Gastroesophageal sphincter (tissue), 4 donors: ENCODE results near the gene GUCY2C. TPM values are rescaled to one million over a fixed set of nuclear protein-coding genes. Genes with fewer than 3 reads are reported as not detected.
A peak's percentile ranks its signal among the peaks of the same experiment; 100 is the strongest.

ENCODE experiments used
- ATAC-seq: fragments of 150-250 bp; one replicate; pipeline ENCODE4 v1.9.1; 2016; ENCODE audit warnings: mild to moderate bottlenecking, moderate library complexity
- H3K27ac ChIP-seq, 4 donors: fragments of 200-600 bp; sonication (generic) in 3 of 4; 1 replicate in 3 of 4; 2 replicates in 1 of 4; pipeline ENCODE4 v1.5.1; 2016 to 2019
- H3K27me3 ChIP-seq: fragments of 200-600 bp; sonication (generic); one replicate; pipeline ENCODE4 v1.5.1; 2019
- H3K36me3 ChIP-seq, 2 donors: fragments of 200-600 bp; sonication (generic); one replicate each; pipeline ENCODE4 v1.5.1; 2019; ENCODE audit warnings: control low read depth in 1 of 2
- H3K4me1 ChIP-seq, 3 donors: fragments of 200-600 bp; sonication (generic); 1 replicate in 2 of 3; 2 replicates in 1 of 3; pipeline ENCODE4 v1.5.1; 2016 to 2019; ENCODE audit warnings: control low read depth in 2 of 3
- H3K4me3 ChIP-seq, 2 donors: fragments of 200-600 bp; sonication (generic); one replicate each; pipeline ENCODE4 v1.5.1; 2019; ENCODE audit warnings: mild to moderate bottlenecking in 1 of 2, moderate library complexity in 1 of 2
- H3K9me3 ChIP-seq, 3 donors: fragments of 200-600 bp; sonication (generic); one replicate each; pipeline ENCODE4 v1.5.1; 2017 to 2019; ENCODE audit warnings: control low read depth in 2 of 3
- EP300 ChIP-seq: sonication (generic); formaldehyde crosslinking; IDR thresholded peaks from one replicate; pipeline ENCODE4 v1.6.1; 2017; ENCODE audit warnings: antibody characterized with exemption, mild to moderate bottlenecking
- POLR2A ChIP-seq, 2 donors: fragments of 450-650 bp; IDR thresholded peaks; one replicate each; pipeline ENCODE4 v1.6.1; 2017; ENCODE audit warnings: antibody characterized with exemption in 2 of 2, mild to moderate bottlenecking in 2 of 2, moderate library complexity in 1 of 2
- POLR2AphosphoS5 ChIP-seq: sonication (generic); formaldehyde crosslinking; IDR thresholded peaks from one replicate; pipeline ENCODE4 v1.6.1; 2017; ENCODE audit warnings: antibody characterized with exemption
- WGBS, 2 donors: methylation state at CpG; one replicate each; pipeline ENCODE4 v1.1.5; 2018; ENCODE audit warnings: low coverage in 1 of 2; 5-methylcytosine and 5-hydroxymethylcytosine counted together
- total RNA-seq, 4 donors: library from RNA; depleted of rRNA; stranded (reverse); fragments of >200 nt; gene quantifications; one replicate each; pipeline ENCODE4 v1.1.0, GENCODE V29; 2016
- TF ChIP-seq, protein P1 (sequence below), 4 experiments: fragments of 200-600 bp in 2 of 4; fragments of 450-650 bp in 2 of 4; sonication (generic) in 1 of 4; IDR thresholded peaks; one replicate each; pipeline ENCODE4 v1.5.1; 2017 to 2019; ENCODE audit warnings: antibody characterized with exemption in 4 of 4, mild to moderate bottlenecking in 2 of 4, moderate library complexity in 2 of 4

Gene GUCY2C
- total RNA-seq, 4 donors from 2014 or later, result not detected

DNA sequence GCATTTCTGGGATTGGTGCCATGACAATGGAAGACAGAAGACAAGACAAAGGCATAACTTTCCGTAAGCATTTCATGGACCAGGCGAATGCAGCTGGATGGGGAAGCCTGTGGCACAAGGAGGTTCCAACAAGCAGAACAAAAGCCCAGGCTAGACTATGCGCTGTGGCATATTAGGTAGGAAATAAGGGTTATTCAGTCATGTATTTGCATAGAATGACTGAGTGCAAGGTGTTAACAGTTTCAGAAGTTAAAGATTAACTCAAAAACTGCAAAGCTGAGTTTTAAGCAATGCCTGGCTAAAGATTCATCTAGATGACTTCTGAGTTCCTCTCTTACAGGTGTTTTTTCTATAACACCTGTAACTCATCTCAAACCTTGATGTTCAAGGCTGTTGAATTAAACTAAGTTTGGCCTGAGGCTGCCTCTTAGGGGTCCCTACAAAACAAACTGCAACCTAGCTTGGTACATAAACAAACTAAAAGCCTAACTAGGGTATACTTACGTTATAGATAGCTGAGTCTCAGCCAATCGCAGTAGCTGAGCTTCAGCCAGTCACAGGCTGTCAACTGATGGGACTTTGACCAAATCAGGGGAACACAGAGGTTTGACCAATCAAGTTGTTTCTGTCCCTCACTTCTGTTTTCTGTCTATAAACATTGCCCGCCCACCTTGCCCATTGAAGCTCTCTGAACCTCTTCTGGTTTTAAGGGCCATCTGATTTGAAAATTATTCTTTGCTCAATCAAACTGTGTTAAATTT is 76.5 kb downstream of the GUCY2C start:
- H3K36me3 ChIP-seq, result no peaks in the 10 kb centered on the region
- no peaks in the 10 kb centered on the region for H3K9me3 ChIP-seq
- no peak for ATAC-seq
- 80 to 85% methylated on average over 4 to 6 of the region's 6 CpGs for WGBS, 2 donors
- H3K27ac ChIP-seq, result no peak overlapping the region
- TF ChIP-seq POLR2A (IDR thresholded peaks at IDR 0.05) (no peak), POLR2AphosphoS5 (no peak), EP300 (no peak)
- TF ChIP-seq, protein P1, sequence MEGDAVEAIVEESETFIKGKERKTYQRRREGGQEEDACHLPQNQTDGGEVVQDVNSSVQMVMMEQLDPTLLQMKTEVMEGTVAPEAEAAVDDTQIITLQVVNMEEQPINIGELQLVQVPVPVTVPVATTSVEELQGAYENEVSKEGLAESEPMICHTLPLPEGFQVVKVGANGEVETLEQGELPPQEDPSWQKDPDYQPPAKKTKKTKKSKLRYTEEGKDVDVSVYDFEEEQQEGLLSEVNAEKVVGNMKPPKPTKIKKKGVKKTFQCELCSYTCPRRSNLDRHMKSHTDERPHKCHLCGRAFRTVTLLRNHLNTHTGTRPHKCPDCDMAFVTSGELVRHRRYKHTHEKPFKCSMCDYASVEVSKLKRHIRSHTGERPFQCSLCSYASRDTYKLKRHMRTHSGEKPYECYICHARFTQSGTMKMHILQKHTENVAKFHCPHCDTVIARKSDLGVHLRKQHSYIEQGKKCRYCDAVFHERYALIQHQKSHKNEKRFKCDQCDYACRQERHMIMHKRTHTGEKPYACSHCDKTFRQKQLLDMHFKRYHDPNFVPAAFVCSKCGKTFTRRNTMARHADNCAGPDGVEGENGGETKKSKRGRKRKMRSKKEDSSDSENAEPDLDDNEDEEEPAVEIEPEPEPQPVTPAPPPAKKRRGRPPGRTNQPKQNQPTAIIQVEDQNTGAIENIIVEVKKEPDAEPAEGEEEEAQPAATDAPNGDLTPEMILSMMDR (IDR thresholded peaks at IDR 0.05), result no peak
- no peak overlapping the region for H3K4me3 ChIP-seq
- H3K4me1 ChIP-seq, result no peaks in the 10 kb centered on the region
- H3K27me3 ChIP-seq, result no peaks in the 10 kb centered on the region

DNA sequence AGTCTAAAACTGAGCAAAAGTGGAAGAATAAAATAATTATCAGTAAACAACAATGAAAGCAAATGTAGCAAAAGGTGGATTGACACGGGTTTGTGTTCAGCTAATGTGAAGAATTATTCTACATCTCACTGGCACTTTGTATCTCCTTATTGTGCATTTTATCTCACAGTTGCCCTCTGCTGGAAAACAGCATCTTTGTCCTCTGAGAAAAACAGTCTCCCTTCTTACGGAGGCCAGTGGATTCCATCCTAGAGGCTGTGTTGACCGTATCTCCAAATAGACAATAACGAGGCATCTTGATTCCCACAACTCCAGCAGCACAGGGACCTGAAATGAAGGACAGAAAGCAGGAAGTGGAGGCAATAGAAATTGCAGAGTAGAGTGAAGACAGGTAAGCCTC is 77.4 kb downstream of the GUCY2C start:
- H3K36me3 ChIP-seq, result no peaks in the 10 kb centered on the region
- H3K9me3 ChIP-seq, result no peaks in the 10 kb centered on the region
- no peak overlapping the region for H3K27ac ChIP-seq
- H3K4me1 ChIP-seq, result peaks cover 0 to 9% (median 0%) of the 10 kb centered on the region in 3 donors
- H3K27me3 ChIP-seq, result no peaks in the 10 kb centered on the region
- TF ChIP-seq, protein P1 (IDR thresholded peaks at IDR 0.05), result peak; percentile 18 to 43 (median 30)
- TF ChIP-seq POLR2AphosphoS5, result no peak
- 30 to 32% methylated on average over 3 to 4 of the region's 4 CpGs for WGBS, 2 donors
- no peak overlapping the region for H3K4me3 ChIP-seq
- no peak for ATAC-seq

DNA sequence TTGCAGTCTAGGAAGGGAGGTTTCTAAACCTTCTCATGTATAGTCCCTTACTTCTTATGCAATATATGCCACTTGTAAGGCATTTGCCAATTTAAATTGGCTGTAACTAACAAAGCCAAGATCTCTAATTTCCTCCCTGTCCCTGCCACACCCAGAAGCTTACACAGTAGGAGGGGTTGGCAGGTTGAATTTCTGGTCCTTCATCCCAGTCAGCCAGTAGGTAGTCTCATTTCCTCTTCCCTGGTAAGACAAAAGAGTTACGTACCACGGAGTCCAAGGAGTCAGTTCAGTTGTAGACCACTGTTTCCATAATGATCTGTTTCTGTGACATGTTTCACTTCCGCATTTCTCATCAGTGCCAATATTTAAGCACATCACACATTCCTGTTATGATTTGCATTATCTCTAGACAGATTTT is 81.7 kb downstream of the GUCY2C start:
- Histone ChIP-seq H3K36me3 (no peaks in the 10 kb centered on the region), H3K9me3 (peaks cover 0 to 7% (median 0%) of the 10 kb centered on the region in 3 donors), H3K27ac (no peak overlapping the region), H3K27me3 (no peaks in the 10 kb centered on the region), H3K4me3 (no peak overlapping the region), H3K4me1 (peaks cover 0 to 26% (median 6%) of the 10 kb centered on the region in 3 donors)
- ATAC-seq, result no peak
- no peak for TF ChIP-seq POLR2A (IDR thresholded peaks at IDR 0.05)
- TF ChIP-seq POLR2AphosphoS5, result no peak
- TF ChIP-seq EP300, result no peak
- TF ChIP-seq, protein P1 (IDR thresholded peaks at IDR 0.05), result no peak
- 50 to 56% methylated on average over 3 of the region's 3 CpGs for WGBS, 2 donors

DNA sequence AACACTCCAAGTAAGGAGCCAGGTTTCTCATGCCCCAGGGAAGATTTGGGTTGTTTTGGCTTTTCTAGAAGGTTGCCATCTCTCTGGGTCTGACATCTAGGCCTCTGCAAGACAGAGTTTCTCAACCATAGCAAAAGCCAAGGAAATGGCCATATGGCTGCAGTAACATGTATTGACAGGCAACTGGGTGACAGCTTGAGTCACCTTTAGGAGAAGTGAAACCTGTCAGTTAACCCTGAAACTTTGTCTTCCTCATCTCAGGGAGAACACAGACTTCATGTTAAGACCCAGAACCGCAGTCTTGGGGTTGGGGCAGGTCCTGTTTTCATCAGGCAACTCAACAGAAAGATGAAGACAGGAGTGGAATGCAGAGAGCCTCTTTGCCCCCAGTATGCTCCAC is 82.7 kb downstream of the GUCY2C start:
- peaks cover 0 to 7% (median 0%) of the 10 kb centered on the region in 3 donors for H3K9me3 ChIP-seq
- TF ChIP-seq EP300, result no peak
- H3K36me3 ChIP-seq, result no peaks in the 10 kb centered on the region
- ATAC-seq, result no peak
- H3K4me3 ChIP-seq, result no peak overlapping the region
- H3K4me1 ChIP-seq, result peaks cover 0 to 26% (median 6%) of the 10 kb centered on the region in 3 donors
- H3K27me3 ChIP-seq, result no peaks in the 10 kb centered on the region
- no peak overlapping the region for H3K27ac ChIP-seq
- WGBS, 2 donors, result 50% methylated on average over 1 of the region's 1 CpG; no CpG with 5 or more reads in 1 of the 2 donors

DNA sequence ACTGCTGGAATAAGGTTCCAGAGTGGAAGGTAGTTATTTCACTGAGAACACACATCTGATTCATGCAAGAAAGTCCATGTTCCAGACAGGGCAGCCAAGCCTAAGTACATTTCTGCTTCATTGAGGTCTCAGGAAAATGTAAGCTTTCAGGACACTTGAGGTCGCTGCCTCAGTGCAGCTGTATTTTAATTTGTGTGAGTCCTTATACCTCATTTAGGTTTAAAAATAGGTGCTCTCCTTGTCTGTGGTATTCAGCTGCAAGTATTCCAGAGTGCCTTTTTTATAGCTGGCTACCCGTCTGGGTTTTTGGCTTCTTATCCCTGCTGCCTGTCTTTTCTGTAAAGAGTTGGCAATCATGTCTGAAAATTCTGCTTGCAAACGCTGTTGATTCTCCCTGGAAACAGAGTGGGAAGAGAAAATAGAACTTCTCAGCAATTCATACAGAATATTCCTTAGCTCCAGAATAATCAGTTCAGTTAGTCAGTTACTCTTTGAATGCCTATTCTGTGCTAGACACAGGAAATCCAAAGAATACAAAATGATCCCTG is 83.4 kb downstream of the GUCY2C start:
- ATAC-seq, result no peak
- Histone ChIP-seq H3K27me3 (no peaks in the 10 kb centered on the region), H3K9me3 (peaks cover 0 to 9% (median 0%) of the 10 kb centered on the region in 3 donors), H3K4me3 (no peak overlapping the region), H3K36me3 (no peaks in the 10 kb centered on the region), H3K27ac (peak overlapping the region in 2 of 4 donors; percentile 17 to 26), H3K4me1 (peaks cover 0 to 26% (median 6%) of the 10 kb centered on the region in 3 donors)
- 15 to 27% methylated on average over 3 of the region's 3 CpGs for WGBS, 2 donors
- no peak for TF ChIP-seq EP300
- TF ChIP-seq POLR2A (IDR thresholded peaks at IDR 0.05), result no peak
- TF ChIP-seq, protein P1 (IDR thresholded peaks at IDR 0.05), result no peak
- TF ChIP-seq POLR2AphosphoS5, result no peak
